Measurements from ENCODE around the gene KRT16.
"Not testable (repeated sequence)": the region's sequence is repeated elsewhere in the genome, so short reads cannot be mapped to it uniquely, and the experiment has no call there.

Gene KRT16

DNA sequence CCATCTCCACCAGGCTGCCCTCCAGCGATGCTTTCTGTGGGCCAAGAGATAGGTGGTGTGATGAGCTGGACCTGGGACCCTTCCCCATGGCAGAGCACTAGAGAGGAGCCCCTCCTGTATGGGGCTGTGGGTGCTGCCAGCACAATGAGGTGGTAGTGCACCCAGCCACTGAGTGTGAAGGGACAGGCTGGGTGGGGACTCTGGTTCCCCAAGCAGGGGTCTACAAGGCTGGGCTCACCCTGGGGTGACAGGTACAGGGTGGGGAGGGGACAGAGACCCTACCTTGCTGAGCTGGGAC, 15.5 kb upstream of the KRT16 start:
- not testable (repeated sequence) for DNase-seq (ENCODE audit: low spot score)

GRCh38 chr17:41627316-41628072, 14.9 kb upstream of the KRT16 start:
- no peak for DNase-seq (ENCODE audit: low spot score)

- not testable (repeated sequence) for DNase-seq (ENCODE audit: low spot score)
Measured at GRCh38 chr17:41626914-41627295, 14.3 kb upstream of the KRT16 start.

GRCh38 chr17:41626028-41626913, 13.7 kb upstream of the KRT16 start:
- not testable (repeated sequence) for DNase-seq (ENCODE audit: low spot score)

GRCh38 chr17:41625602-41626001, 13.0 kb upstream of the KRT16 start:
- no peak for DNase-seq (ENCODE audit: low spot score)

- DNase-seq (ENCODE audit: low spot score): no peak
Measured at GRCh38 chr17:41624208-41625101, 11.9 kb upstream of the KRT16 start, which contains the start of gene KRT17. Gene KRT17 (minus strand): TSS chr17:41624575. CDS start chr17:41624509, 66 bp downstream.

- DNase-seq (ENCODE audit: low spot score): not testable (repeated sequence)
Measured at GRCh38 chr17:41623184-41623861, 10.8 kb upstream of the KRT16 start.

- not testable (repeated sequence) for DNase-seq (ENCODE audit: low spot score)
Measured at GRCh38 chr17:41622340-41623183, 10.0 kb upstream of the KRT16 start.

DNA sequence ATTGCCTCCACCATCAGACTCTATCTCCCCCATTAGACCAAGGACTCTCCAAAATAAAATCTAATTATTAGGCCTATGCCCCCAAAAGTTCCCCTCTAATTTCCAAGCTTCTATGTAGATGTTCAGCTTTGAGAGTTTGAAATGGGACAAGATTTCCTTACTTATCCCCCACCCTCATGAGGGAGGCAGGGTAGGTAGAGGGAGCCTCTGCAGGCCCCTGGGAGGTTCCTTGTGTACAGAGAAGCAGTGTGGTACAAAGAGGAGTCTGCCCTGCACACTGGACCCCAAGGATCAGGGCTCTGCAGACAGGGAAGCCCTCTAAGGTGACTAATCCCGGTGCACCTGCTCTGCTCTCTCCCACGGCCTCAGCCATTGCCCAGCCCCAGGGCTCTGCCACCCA, 9.3 kb upstream of the KRT16 start:
- no peak for DNase-seq (ENCODE audit: low spot score)

DNA sequence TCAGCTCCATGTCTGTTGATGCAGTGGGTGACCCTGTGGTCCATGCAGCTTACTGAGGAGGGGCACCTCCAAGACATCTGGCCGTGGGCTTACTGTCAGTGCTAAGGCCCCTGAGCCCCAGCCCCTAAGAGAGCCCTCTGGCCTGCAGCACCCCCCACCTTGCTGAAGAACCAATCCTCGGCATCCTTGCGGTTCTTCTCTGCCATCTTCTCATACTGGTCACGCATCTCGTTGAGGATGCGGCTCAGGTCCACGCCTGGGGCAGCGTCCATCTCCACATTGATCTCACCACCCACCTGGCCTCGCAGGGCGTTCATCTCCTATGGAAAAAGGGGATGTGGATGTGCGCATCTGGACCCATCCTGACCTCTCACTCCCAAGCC, 8.9 kb upstream of the KRT16 start:
- not testable (repeated sequence) for DNase-seq (ENCODE audit: low spot score)

DNA sequence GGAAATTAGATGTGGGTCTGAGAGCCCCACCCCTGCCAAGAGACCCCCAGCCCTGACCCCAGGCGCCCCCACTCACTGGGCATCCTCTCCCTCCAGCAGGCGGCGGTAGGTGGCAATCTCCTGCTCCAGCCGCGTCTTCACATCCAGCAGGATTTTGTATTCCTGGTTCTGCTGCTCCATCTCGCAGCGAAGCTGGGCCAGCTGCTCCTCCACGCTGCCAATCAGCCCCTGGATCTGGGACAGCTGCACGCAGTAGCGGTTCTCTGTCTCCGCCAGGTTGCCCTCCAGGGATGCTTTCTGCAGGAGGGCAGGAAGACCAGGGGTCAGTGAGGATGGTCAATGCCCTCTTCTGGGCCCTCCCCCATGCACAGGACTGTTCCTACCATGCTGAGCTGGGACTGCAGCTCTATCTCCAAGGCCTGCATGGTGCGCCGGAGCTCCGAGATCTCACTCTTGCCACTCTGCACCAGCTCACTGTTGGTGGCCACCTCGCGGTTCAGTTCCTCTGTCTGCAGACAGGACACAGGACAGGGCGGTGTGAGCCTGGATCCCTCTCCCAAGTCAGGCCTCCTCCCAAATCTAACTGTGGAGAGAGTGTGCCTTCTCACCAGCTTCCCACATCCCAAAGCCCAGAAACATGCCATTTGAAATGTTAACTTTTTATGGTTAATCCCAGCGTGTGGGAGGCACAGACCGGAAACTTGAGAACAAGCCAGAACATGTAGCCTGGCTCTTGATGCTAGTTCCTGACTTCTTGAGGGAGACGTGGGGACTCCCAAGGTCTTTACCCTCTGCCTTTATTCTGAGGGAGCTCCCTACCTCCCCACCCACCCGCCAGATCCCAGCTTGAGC, 8.2 kb upstream of the KRT16 start:
- no peak for DNase-seq (ENCODE audit: low spot score)

- DNase-seq (ENCODE audit: low spot score): not testable (repeated sequence)
Measured at GRCh38 chr17:41619927-41620582, 7.5 kb upstream of the KRT16 start.

DNA sequence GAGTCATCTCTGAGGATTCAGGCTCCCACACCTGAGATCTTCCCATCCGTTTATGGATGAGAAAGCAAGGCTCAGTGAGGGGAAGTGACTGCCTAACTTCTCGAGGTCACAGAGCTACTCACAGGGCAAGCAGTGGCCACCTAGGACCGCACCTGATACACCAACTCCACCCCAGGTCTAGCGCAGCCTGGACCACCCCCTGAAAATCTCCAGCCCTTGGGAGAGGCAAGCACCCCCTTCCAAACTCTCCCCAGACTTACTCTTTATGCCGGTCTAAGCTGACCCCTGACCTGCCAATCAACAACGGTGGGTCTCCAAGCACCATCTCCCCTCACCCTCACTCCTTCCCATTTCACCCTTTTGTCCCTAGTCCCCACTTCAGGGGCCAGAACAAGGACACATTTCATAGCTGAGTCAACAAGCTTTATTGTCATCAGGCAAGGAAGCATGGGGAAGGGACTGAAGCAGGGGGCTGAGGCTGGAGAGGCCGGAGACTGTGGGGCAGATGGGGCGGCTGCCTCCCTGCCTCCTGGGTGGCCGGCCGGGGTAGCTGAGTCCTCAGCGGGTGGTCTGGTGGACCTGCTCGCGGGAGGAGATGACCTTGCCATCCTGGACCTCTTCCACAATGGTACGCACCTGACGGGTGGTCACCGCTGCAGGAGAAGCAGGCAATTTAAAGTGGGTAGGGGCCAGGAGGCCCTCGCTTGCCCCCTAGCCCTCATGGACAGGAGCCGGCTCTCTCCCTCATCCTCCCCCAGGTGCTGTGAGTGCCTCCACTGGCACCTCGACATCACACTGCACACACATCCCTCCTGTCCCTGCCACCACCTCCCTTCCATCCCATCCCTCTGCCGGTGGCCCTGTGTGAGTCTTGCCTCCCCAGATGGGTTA, 6.7 kb upstream of the KRT16 start:
- DNase-seq (ENCODE audit: low spot score): no peak

GRCh38 chr17:41618341-41619035, 5.9 kb upstream of the KRT16 start:
- no peak for DNase-seq (ENCODE audit: low spot score)

DNA sequence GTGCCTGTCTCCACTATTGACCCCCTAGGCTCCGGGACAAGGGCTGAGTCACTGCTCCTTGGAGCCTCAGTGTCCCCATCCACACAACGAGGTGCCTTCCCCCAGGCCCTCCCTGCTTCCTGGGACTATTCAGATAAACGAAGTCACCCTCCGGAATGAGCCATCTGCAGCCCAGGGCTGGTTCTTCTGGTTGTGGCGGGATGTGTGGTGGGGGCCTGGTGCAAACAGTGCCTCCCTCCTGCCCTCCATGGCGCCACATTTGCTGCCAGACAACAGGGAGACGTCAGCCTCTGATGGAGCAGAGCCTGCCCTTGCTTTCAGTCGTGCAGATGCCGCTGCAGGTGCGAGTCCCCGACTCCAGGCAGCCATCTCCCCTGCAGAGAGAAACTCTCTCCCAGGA, 5.1 kb upstream of the KRT16 start:
- no peak for DNase-seq (ENCODE audit: low spot score)

DNA sequence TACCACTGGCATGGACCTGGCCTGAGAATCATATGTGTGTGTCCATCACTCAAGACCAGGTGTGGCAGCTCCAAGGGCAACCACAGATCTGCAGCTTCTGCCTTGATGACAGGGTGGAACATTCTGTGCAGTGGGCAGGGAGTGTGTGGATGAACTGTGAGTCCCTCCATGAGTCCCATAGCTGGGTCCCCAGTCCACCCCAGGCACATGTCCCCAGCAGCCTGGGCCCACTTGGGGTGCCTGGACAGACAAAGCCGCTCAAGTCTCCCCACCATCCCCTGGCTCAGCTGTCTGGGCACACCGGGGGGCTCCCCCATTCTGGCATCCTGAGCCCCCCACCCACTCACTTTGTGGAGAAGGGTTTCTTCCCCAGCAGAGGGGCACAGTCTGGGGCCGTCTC, 4.6 kb upstream of the KRT16 start:
- no peak for DNase-seq (ENCODE audit: low spot score)

DNA sequence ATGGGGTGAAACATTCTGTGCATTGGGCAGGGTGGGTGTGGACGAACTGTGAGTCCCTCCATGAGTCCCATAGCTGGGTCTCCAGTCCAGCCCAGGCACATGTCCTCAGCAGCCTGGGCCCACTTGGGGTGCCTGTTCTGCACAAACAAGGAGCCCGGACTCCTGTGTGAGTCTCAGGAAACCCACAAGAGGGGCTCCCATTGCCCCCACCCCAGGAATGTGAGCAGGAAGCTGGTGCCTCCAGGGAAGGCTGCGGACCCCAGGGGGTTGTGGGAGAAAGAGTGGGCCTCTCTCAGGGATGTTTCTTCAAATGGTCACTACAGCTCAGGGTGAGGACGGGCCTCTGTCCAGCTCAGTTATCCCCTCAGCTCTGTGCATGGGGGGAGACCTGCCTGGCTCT, 3.9 kb upstream of the KRT16 start:
- DNase-seq (ENCODE audit: low spot score): not testable (repeated sequence)

GRCh38 chr17:41615454-41615853, 2.9 kb upstream of the KRT16 start:
- DNase-seq (ENCODE audit: low spot score): no peak
